22Rv1 (cell line): Measurements from ENCODE around the gene SMTNL2.
"Not testable (repeated sequence)": the region's sequence is repeated elsewhere in the genome, so short reads cannot be mapped to it uniquely, and the experiment has no call there.

ENCODE experiments used
- CTCF ChIP-seq: fragments of 450-650 bp; IDR thresholded peaks from 2 replicates; pipeline ENCODE4 v1.5.1; 2017; ENCODE audit warnings: mild to moderate bottlenecking
- ZFX ChIP-seq: fragments of 450-650 bp; IDR thresholded peaks from 2 replicates; pipeline ENCODE4 v1.6.1; 2017; ENCODE audit warnings: antibody characterized with exemption, borderline replicate concordance

DNA sequence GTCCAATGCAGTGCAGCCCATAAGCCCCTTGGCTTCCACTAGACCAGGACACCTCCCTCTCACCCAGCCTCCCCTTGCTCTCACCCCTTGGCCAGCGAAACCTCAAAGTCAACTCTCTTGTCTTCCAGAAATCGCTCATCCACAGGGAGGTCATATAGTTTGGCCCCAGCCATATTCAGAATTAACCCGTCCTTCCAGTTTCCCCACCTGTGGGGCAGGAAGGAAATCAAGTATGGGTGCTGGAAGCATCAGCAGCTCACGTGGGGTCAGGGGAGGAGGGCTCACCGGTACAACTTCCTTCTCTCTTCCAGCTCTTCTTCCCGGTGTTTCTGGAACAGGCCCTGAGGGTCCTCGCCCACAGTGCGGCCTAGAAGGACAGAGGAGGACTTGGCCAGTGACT lies 54.4 kb downstream of the SMTNL2 start:
- TF ChIP-seq CTCF, ZFX: not testable (repeated sequence)
